Endothelial cell (in vitro differentiated cells): ENCODE results near the gene TUFT1. TPM values are rescaled to one million over a fixed set of nuclear protein-coding genes. Genes with fewer than 3 reads are reported as not detected.

Experiments used
- DNase-seq: peaks from one replicate; pipeline ENCODE4 v3.0.0; 2021; ENCODE audit warnings: low spot score
- H3K27ac Mint-ChIP-seq: one replicate; pipeline ENCODE4 v1.8.0; 2021; ENCODE audit warnings: mixed read lengths, inconsistent platforms; ENCODE audit not compliant: unreplicated experiment
- H3K27me3 Mint-ChIP-seq: one replicate; pipeline ENCODE4 v1.8.0; 2021; ENCODE audit warnings: mild to moderate bottlenecking, moderate library complexity, mixed read lengths, inconsistent platforms; ENCODE audit not compliant: unreplicated experiment
- H3K36me3 Mint-ChIP-seq: one replicate; pipeline ENCODE4 v1.8.0; 2021; ENCODE audit warnings: mild to moderate bottlenecking, low read depth, mixed read lengths, inconsistent platforms; ENCODE audit not compliant: unreplicated experiment
- H3K4me1 Mint-ChIP-seq: one replicate; pipeline ENCODE4 v1.8.0; 2021; ENCODE audit warnings: mild to moderate bottlenecking, mixed read lengths, inconsistent platforms; ENCODE audit not compliant: unreplicated experiment
- H3K4me3 Mint-ChIP-seq: one replicate; pipeline ENCODE4 v1.8.0; 2021; ENCODE audit warnings: mild to moderate bottlenecking, mixed read lengths, inconsistent platforms; ENCODE audit not compliant: unreplicated experiment
- H3K9me3 Mint-ChIP-seq: one replicate; pipeline ENCODE4 v1.8.0; 2021; ENCODE audit warnings: mixed read lengths, inconsistent platforms; ENCODE audit not compliant: unreplicated experiment
- CTCF ChIP-seq: fragments of 200-600 bp; sonication (generic); IDR thresholded peaks from one replicate; pipeline ENCODE4 v1.5.0; 2021; ENCODE audit warnings: antibody characterized with exemption; ENCODE audit not compliant: unreplicated experiment
- total RNA-seq: library from RNA; stranded (reverse); fragmentation: NEBNext Ultra II Directional; extraction: Animal tissue kit (Norgen Biotek cat#: 25700); gene quantifications from one replicate; pipeline ENCODE4 v1.2.1, GENCODE V29; 2021; ENCODE audit not compliant: unreplicated experiment

The TUFT1 gene
- total RNA-seq, 1 donor from 2014 or later: 11.2 TPM

GRCh38 chr1:151584780-151585179, 44.7 kb downstream of the TUFT1 start:
- no peak for DNase-seq
- no peaks in the 10 kb centered on the region for H3K27me3 Mint-ChIP-seq
- no peaks in the 10 kb centered on the region for H3K9me3 Mint-ChIP-seq
- no peak overlapping the region for H3K27ac Mint-ChIP-seq
- H3K4me3 Mint-ChIP-seq: no peak overlapping the region
- H3K36me3 Mint-ChIP-seq: peaks cover 25% of the 10 kb centered on the region
- no peak for TF ChIP-seq CTCF
- no peaks in the 10 kb centered on the region for H3K4me1 Mint-ChIP-seq

GRCh38 chr1:151585622-151586021, 45.5 kb downstream of the TUFT1 start:
- Mint-ChIP-seq H3K27me3 (no peaks in the 10 kb centered on the region), H3K27ac (no peak overlapping the region), H3K36me3 (peaks cover 23% of the 10 kb centered on the region), H3K4me1 (no peaks in the 10 kb centered on the region), H3K4me3 (no peak overlapping the region), H3K9me3 (peaks cover under 1% of the 10 kb centered on the region)
- DNase-seq: no peak
- no peak for TF ChIP-seq CTCF

- H3K27ac Mint-ChIP-seq: no peak overlapping the region
- peaks cover 6% of the 10 kb centered on the region for H3K9me3 Mint-ChIP-seq
- DNase-seq: no peak
- H3K36me3 Mint-ChIP-seq: peaks cover 5% of the 10 kb centered on the region
- no peak for TF ChIP-seq CTCF
- no peaks in the 10 kb centered on the region for H3K4me1 Mint-ChIP-seq
- H3K4me3 Mint-ChIP-seq: no peak overlapping the region
- peaks cover 3% of the 10 kb centered on the region for H3K27me3 Mint-ChIP-seq
Measured at GRCh38 chr1:151590961-151591360, 50.9 kb downstream of the TUFT1 start.

- Mint-ChIP-seq H3K9me3 (peaks cover 6% of the 10 kb centered on the region), H3K4me1 (peaks cover 3% of the 10 kb centered on the region), H3K36me3 (peaks cover 9% of the 10 kb centered on the region), H3K4me3 (peak overlapping the region; percentile 88), H3K27ac (no peak overlapping the region), H3K27me3 (peaks cover 6% of the 10 kb centered on the region)
- no peak for TF ChIP-seq CTCF
- DNase-seq: peak; percentile 42
Measured at GRCh38 chr1:151593730-151594129, 53.6 kb downstream of the TUFT1 start.

- Mint-ChIP-seq H3K9me3 (peaks cover 6% of the 10 kb centered on the region), H3K4me1 (peaks cover 3% of the 10 kb centered on the region), H3K4me3 (peak overlapping the region; percentile 88), H3K36me3 (peaks cover 9% of the 10 kb centered on the region), H3K27ac (no peak overlapping the region), H3K27me3 (peaks cover 6% of the 10 kb centered on the region)
- DNase-seq: peak; percentile 73
- TF ChIP-seq CTCF: peak; percentile 91
Measured at GRCh38 chr1:151594143-151594625, 54.1 kb downstream of the TUFT1 start.
